MM.1S (cell line): ENCODE results near the gene NUPR2.

Source experiments
- EZH2phosphoT487 ChIP-seq: fragments of 300-600 bp; sonication (generic); IDR thresholded peaks from 2 replicates; pipeline ENCODE4 v1.6.1; 2018; ENCODE audit warnings: antibody characterized with exemption, low read length
- TF ChIP-seq, protein P1 (sequence below): fragments of 300-600 bp; sonication (generic); IDR thresholded peaks from 2 replicates; pipeline ENCODE4 v1.5.1; 2016; ENCODE audit warnings: antibody characterized with exemption, low read length, mixed read lengths

DNA sequence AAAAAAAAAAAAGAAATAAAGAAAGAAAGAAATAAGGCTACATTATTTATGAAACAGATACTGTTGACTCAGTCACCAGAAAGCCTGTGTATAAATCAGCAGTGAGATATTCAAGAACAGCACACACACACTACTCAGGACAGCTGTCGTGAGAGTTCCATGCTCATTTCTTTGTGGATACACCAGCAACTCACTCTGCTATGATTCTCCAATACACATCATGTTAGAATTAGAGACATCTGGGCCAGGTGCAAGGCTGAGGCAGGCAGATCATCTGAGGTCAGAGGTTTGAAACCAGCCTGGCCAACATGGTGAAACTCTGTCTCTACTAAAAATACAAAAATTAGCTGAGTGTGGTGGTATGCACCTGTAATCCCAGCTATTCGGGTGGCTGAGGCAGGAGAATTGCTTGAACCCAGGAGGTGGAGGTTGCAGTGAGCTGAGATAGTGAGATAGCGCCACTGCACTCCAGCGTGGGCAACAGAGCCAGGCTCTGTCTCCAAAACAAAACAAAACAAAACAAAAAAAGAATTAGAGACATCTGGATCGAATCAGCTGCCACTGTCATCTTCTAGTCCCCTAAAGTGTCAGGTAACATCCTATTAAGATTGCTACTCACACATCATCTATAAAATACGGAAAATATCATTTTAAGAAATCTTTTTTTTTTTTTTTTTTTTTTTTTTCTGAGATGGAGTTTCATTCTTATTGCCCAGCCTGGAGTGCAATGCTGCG is 11.2 kb upstream of the NUPR2 start:
- TF ChIP-seq, protein P1, sequence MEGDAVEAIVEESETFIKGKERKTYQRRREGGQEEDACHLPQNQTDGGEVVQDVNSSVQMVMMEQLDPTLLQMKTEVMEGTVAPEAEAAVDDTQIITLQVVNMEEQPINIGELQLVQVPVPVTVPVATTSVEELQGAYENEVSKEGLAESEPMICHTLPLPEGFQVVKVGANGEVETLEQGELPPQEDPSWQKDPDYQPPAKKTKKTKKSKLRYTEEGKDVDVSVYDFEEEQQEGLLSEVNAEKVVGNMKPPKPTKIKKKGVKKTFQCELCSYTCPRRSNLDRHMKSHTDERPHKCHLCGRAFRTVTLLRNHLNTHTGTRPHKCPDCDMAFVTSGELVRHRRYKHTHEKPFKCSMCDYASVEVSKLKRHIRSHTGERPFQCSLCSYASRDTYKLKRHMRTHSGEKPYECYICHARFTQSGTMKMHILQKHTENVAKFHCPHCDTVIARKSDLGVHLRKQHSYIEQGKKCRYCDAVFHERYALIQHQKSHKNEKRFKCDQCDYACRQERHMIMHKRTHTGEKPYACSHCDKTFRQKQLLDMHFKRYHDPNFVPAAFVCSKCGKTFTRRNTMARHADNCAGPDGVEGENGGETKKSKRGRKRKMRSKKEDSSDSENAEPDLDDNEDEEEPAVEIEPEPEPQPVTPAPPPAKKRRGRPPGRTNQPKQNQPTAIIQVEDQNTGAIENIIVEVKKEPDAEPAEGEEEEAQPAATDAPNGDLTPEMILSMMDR = no peak
- no peak for TF ChIP-seq EZH2phosphoT487
